Neuronal stem cell (in vitro differentiated cells): ENCODE measurements around the gene BICRA.

ENCODE experiments used
- DNase-seq: peaks from one replicate; pipeline ENCODE4 v3.0.0-alpha.2; 2013; ENCODE audit warnings: low spot score
- H2AFZ ChIP-seq: one replicate; pipeline ENCODE4 v1.6.1; 2013; ENCODE audit warnings: mild to moderate bottlenecking, low read length, inconsistent platforms
- H2AK5ac ChIP-seq: 2 replicates; pipeline ENCODE4 v1.6.1; 2013; ENCODE audit warnings: low read depth, mild to moderate bottlenecking, inconsistent platforms, low read length, moderate library complexity, mixed read lengths
- H2BK120ac ChIP-seq: 2 replicates; pipeline ENCODE4 v1.6.1; 2013; ENCODE audit warnings: low read depth, mild to moderate bottlenecking, inconsistent platforms, low read length, moderate library complexity, mixed read lengths
- H2BK12ac ChIP-seq: one replicate; pipeline ENCODE4 v1.6.1; 2013; ENCODE audit warnings: low read length, inconsistent platforms
- H2BK15ac ChIP-seq: 2 replicates; pipeline ENCODE4 v1.6.1; 2013; ENCODE audit warnings: mild to moderate bottlenecking, low read length, inconsistent platforms, mixed read lengths
- H2BK5ac ChIP-seq: one replicate; pipeline ENCODE4 v1.6.1; 2013; ENCODE audit warnings: inconsistent platforms, mild to moderate bottlenecking, low read length, moderate library complexity
- H3K14ac ChIP-seq: one replicate; pipeline ENCODE4 v1.6.1; 2013; ENCODE audit warnings: low read length, inconsistent platforms
- H3K18ac ChIP-seq: 2 replicates; pipeline ENCODE4 v1.6.1; 2013; ENCODE audit warnings: low read length, inconsistent platforms
- H3K23ac ChIP-seq: 2 replicates; pipeline ENCODE4 v1.6.1; 2013; ENCODE audit warnings: low read depth, mild to moderate bottlenecking, mixed read lengths, low read length, inconsistent platforms; ENCODE audit not compliant: poor library complexity
- H3K27ac ChIP-seq: replicated peaks from 3 replicates; pipeline ENCODE4 v1.5.1; 2013; ENCODE audit warnings: low read length, inconsistent platforms
- H3K27me3 ChIP-seq, 3 experiments: 2 replicates each; pipeline ENCODE4 v1.6.1; 2013; ENCODE audit warnings: low read length in 3 of 3, mild to moderate bottlenecking in 2 of 3, inconsistent platforms in 1 of 3, low read depth in 1 of 3, mixed read lengths in 1 of 3, moderate library complexity in 1 of 3; ENCODE audit not compliant: control insufficient read depth in 3 of 3, insufficient read depth in 3 of 3
- H3K36me3 ChIP-seq, 2 donors: replicated peaks in 1 of 2; 2 replicates each; pipeline ENCODE4 v1.6.1; 2013; ENCODE audit warnings: low read length in 2 of 2; ENCODE audit not compliant: control insufficient read depth in 2 of 2, insufficient read depth in 2 of 2
- H3K4ac ChIP-seq: 2 replicates; pipeline ENCODE4 v1.6.1; 2013; ENCODE audit warnings: inconsistent platforms, mild to moderate bottlenecking, low read length, moderate library complexity
- H3K4me1 ChIP-seq, 2 donors: 1 replicate in 1 of 2; 2 replicates in 1 of 2; pipeline ENCODE4 v1.6.1; 2013; ENCODE audit warnings: low read length in 2 of 2, low read depth in 1 of 2; ENCODE audit not compliant: control insufficient read depth in 2 of 2, insufficient read depth in 1 of 2
- H3K4me2 ChIP-seq: one replicate; pipeline ENCODE4 v1.6.1; 2013; ENCODE audit warnings: mild to moderate bottlenecking, low read length, inconsistent platforms; ENCODE audit not compliant: insufficient read depth, poor library complexity, severe bottlenecking
- H3K4me3 ChIP-seq, 2 donors: 2 replicates each; pipeline ENCODE4 v1.5.1; 2013; ENCODE audit warnings: low read length in 2 of 2, mild to moderate bottlenecking in 2 of 2, inconsistent platforms in 1 of 2, moderate library complexity in 1 of 2
- H3K79me1 ChIP-seq: one replicate; pipeline ENCODE4 v1.6.1; 2013; ENCODE audit warnings: low read depth, mild to moderate bottlenecking, inconsistent platforms, low read length, moderate library complexity
- H3K9ac ChIP-seq: one replicate; pipeline ENCODE4 v1.6.1; 2013; ENCODE audit warnings: mild to moderate bottlenecking, low read depth, low read length, inconsistent platforms; ENCODE audit not compliant: poor library complexity
- H3K9me3 ChIP-seq, 2 donors: replicated peaks in 1 of 2; 2 replicates each; pipeline versions ENCODE3 to v1.6.1; 2013; ENCODE audit warnings: low read length in 2 of 2, mild to moderate bottlenecking in 2 of 2, inconsistent platforms in 1 of 2, low read depth in 1 of 2, mixed read lengths in 1 of 2, moderate library complexity in 1 of 2; ENCODE audit not compliant: control insufficient read depth in 2 of 2, insufficient read depth in 1 of 2
- H4K8ac ChIP-seq: one replicate; pipeline ENCODE4 v1.6.1; 2013; ENCODE audit warnings: low read depth, mild to moderate bottlenecking, inconsistent platforms, low read length, moderate library complexity
- H4K91ac ChIP-seq: one replicate; pipeline ENCODE4 v1.6.1; 2013; ENCODE audit warnings: low read length, low read depth, mild to moderate bottlenecking, inconsistent platforms; ENCODE audit not compliant: poor library complexity
- WGBS, 2 donors: extraction: QIAGEN DNeasy Blood & Tissue Kit; methylation state at CpG; one replicate each; pipeline ENCODE4 v1.1.7; 2013; ENCODE audit warnings: missing lambda C conversion rate in 2 of 2, mixed read lengths in 1 of 2; ENCODE audit not compliant: insufficient read length in 2 of 2, insufficient replicate concordance in 1 of 2; ENCODE audit errors: extremely low coverage in 2 of 2; 5-methylcytosine and 5-hydroxymethylcytosine counted together

BICRA gene

DNA sequence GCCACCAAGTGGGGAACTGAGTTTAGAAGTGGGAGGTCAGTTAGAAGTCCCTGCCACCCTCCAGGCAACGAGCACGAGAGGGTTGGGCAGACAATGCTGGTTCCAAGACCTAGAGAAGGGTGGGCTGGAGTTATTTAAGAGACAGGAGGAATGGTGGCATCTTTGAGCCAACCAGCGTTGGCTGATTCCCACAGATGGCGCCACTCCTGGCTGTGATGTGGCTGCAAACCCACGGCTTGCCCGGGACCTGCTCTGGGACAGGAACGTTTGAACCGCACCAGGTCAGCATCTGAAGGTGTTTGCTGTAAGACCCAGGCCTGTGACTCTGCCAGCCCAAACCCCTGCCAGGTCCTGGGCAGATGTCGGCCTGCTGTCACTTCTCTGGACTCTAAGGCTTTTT, 42.8 kb downstream of the BICRA start:
- H3K4me1 ChIP-seq = peaks cover 0 to 3% of the 10 kb centered on the region in 2 donors

DNA sequence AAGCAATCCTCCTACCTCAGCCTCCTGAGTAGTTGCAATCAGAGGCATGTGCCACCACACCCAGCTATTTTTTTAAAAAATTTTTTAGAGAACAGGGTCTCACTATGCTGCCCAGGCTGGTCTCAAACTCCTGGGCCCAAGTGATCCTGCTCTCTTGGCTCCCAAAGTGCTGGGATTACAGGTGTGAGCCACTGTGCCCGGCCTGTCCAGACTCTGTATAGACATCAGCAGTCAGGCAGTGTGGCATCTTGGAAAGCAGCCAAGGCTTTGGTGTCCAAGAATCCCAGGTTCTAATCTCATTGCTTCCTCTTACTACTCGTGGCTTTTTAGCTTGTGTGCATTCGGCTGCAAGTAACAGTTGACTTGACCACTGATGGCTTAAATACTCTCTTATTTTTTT, 43.4 kb downstream of the BICRA start:
- Histone ChIP-seq H2BK15ac (no peak overlapping the region), H4K91ac (no peak overlapping the region), H3K27me3 (no peaks in the 10 kb centered on the region), H3K9me3 (peaks cover 2 to 21% of the 10 kb centered on the region in 2 donors), H2BK120ac (no peak overlapping the region), H4K8ac (no peak overlapping the region), H3K9ac (no peak overlapping the region), H3K79me1 (peaks cover 14% of the 10 kb centered on the region), H2AFZ (no peak overlapping the region), H3K4me2 (no peak overlapping the region), H3K4ac (no peak overlapping the region), H3K18ac (no peak overlapping the region), H3K4me1 (peaks cover 0 to 3% of the 10 kb centered on the region in 2 donors), H2AK5ac (no peak overlapping the region), H2BK5ac (no peak overlapping the region), H3K14ac (no peak overlapping the region), H3K4me3 (no peak overlapping the region), H3K23ac (no peak overlapping the region), H2BK12ac (no peak overlapping the region), H3K27ac (no peak overlapping the region), H3K36me3 (peaks cover 10 to 40% of the 10 kb centered on the region in 2 donors)
- no peak for DNase-seq
- no CpG with 5 or more reads among the region's 3 CpGs for WGBS, 2 donors

More for the DNA sequence above, 42.8 kb downstream of the BICRA start:
- H2AK5ac ChIP-seq = no peak overlapping the region
- no peaks in the 10 kb centered on the region for H3K27me3 ChIP-seq
- no peak overlapping the region for H2AFZ ChIP-seq
- H3K9me3 ChIP-seq = peaks cover 5 to 27% of the 10 kb centered on the region in 2 donors
- H3K27ac ChIP-seq = no peak overlapping the region
- no peak for DNase-seq
- H2BK5ac ChIP-seq = no peak overlapping the region
- H3K23ac ChIP-seq = no peak overlapping the region
- no peak overlapping the region for H3K4ac ChIP-seq
- no peak overlapping the region for H2BK12ac ChIP-seq
- no peak overlapping the region for H3K14ac ChIP-seq
- no peak overlapping the region for H3K4me2 ChIP-seq
- H3K79me1 ChIP-seq = peaks cover 18% of the 10 kb centered on the region
- H3K18ac ChIP-seq = no peak overlapping the region
- no peak overlapping the region for H4K8ac ChIP-seq
- H3K9ac ChIP-seq = no peak overlapping the region
- no peak overlapping the region for H4K91ac ChIP-seq
- WGBS, 2 donors = no CpG with 5 or more reads among the region's 9 CpGs
- H2BK15ac ChIP-seq = no peak overlapping the region
- H3K36me3 ChIP-seq = peaks cover 13 to 46% of the 10 kb centered on the region in 2 donors
- H3K4me3 ChIP-seq = no peak overlapping the region
- no peak overlapping the region for H2BK120ac ChIP-seq

DNA sequence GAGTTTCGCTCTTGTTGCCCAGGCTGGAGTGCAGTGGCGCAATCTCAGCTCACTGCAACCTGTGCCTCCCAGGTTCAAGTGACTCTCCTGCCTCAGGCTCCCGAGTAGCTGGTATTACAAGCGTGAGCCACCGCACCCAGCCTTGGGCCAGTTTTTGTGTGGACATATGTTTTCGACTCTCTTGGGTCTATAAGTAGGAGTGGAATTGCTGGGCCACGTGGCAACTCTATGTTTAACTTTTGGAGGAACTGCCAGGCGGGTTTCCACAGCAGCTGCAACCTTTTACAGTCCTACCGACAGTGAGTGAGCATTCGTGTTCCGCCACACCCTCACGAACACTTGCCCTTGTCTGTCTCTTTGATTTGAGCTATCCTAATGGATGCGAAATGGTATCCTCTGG, 44.9 kb downstream of the BICRA start:
- Histone ChIP-seq H3K4me3 (peak overlapping the region in 1 of 2 donors; percentile 56), H3K18ac (no peak overlapping the region), H3K9ac (no peak overlapping the region), H2BK15ac (no peak overlapping the region), H3K27me3 (no peaks in the 10 kb centered on the region), H3K9me3 (peaks cover 2 to 17% of the 10 kb centered on the region in 2 donors), H3K23ac (no peak overlapping the region), H3K4me1 (peaks cover 0 to 1% of the 10 kb centered on the region in 2 donors), H2BK120ac (no peak overlapping the region), H4K8ac (no peak overlapping the region), H3K4ac (no peak overlapping the region), H3K79me1 (peaks cover 12% of the 10 kb centered on the region), H2AK5ac (no peak overlapping the region), H3K14ac (no peak overlapping the region), H3K36me3 (peaks cover 10 to 37% of the 10 kb centered on the region in 2 donors), H2AFZ (no peak overlapping the region), H3K27ac (no peak overlapping the region), H4K91ac (no peak overlapping the region), H2BK12ac (no peak overlapping the region), H2BK5ac (no peak overlapping the region), H3K4me2 (no peak overlapping the region)
- WGBS, 2 donors = no CpG with 5 or more reads among the region's 13 CpGs
- no peak for DNase-seq

DNA sequence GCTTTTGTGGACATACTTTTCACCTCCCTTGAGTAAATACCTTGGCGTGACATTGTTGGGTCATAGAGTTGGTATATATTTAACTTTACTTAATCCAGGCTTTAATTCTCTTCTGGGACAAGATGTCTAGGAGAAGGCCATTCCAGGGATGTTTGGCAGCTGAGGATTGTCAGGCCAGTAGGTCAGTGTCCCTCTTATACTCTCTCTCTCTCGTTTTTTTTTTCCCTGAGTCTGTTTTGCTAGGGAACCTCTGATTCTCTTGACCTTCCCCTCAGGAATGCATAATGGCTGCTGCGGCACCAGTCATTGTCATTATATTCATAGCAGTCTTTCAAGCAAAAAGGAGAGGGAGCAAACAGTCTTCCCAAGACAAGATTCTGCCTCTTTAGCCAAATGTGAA, 48.8 kb downstream of the BICRA start:
- no peak overlapping the region for H4K91ac ChIP-seq
- DNase-seq = no peak
- no peak overlapping the region for H2BK15ac ChIP-seq
- peaks cover 5 to 15% of the 10 kb centered on the region in 2 donors for H3K36me3 ChIP-seq
- H3K4me3 ChIP-seq = no peak overlapping the region
- no peak overlapping the region for H3K4ac ChIP-seq
- no peak overlapping the region for H3K27ac ChIP-seq
- H3K14ac ChIP-seq = no peak overlapping the region
- H3K79me1 ChIP-seq = peaks cover 12% of the 10 kb centered on the region
- no peak overlapping the region for H3K18ac ChIP-seq
- H3K9me3 ChIP-seq = peaks cover 0 to 7% of the 10 kb centered on the region in 2 donors
- H2AFZ ChIP-seq = no peak overlapping the region
- no peak overlapping the region for H3K4me2 ChIP-seq
- no peak overlapping the region for H2BK12ac ChIP-seq
- H2BK5ac ChIP-seq = no peak overlapping the region
- H4K8ac ChIP-seq = no peak overlapping the region
- no peak overlapping the region for H3K23ac ChIP-seq
- H2BK120ac ChIP-seq = no peak overlapping the region
- H2AK5ac ChIP-seq = no peak overlapping the region
- peaks cover 0 to 4% of the 10 kb centered on the region in 2 donors for H3K4me1 ChIP-seq
- H3K27me3 ChIP-seq = no peaks in the 10 kb centered on the region
- no peak overlapping the region for H3K9ac ChIP-seq
- no CpG with 5 or more reads among the region's 3 CpGs for WGBS, 2 donors
